GM03348 (cell line): ENCODE measurements around the gene CPNE8.

Experiments used
- DNase-seq: peaks from one replicate; pipeline ENCODE4 v3.0.0; 2012; ENCODE audit warnings: low spot score

CPNE8 gene

DNA sequence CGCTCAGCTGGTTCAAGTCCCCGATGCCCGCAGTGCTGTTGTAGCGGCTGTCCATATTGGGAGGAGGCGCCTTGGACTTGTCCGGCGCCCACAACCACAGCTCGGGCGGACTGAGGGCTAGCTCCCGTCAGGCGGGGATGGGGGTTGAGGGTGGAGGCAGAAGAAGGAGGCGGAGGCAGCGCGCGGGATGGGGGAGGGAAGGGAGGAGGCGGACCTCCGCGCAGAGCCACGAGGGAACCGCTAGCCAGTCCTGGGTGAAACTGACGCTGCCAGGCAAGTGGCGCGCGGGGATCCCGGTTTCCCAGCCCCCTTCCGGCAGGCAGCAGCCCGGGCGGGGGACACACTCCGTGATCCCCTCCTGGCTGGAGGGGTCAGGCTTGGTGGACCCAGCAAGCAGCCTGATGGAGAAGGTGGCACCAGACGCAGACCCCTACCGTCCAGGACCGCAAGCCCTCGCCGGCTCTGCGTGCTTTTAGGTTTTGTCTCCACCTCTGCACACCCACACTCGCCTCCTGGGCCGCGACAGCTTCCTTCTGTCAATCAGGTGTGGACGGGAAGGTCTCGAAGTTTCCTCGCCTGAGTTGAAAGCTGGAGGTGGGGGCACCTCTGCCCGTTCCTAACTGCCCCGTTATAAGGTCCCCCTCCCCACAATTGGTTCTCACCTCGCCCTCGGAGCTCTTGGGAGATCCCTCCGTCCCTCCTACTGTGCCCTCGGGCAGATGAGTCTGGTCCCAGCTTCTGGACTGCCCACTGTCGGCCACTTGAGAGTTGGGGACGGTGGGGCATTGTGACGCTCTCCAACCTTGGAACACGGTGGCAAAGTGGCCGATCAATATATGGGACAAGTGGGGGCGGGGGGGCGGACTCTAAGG is at the start of gene CPNE8:
CPNE8 (minus strand) TSS at position 112 of the 872 bp plus-strand sequence; CDS start at position 55, 57 bp downstream.
- DNase-seq: peak; percentile 41

GRCh38 chr12:38954238-38954873 is 49.0 kb upstream of the CPNE8 start:
- DNase-seq: no peak

DNA sequence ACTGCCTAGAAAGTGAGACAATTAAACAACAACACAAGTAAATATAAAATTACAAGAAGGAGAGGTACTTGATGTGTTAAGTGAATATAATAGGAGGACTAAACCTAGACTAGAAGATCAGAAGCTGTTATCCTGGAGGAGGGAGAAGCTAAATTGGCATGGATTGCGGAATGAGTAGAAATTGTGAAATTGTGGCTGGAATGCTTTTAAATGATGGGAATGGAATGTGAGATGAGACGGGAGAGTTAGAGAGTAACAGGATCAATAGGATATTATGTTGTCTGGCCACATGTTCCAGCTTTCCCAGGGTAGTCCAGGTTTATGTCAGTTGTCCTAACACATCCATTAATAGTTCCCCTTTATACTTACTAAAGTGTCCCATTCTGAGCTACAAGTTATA is 44.0 kb upstream of the CPNE8 start:
- no peak for DNase-seq

DNA sequence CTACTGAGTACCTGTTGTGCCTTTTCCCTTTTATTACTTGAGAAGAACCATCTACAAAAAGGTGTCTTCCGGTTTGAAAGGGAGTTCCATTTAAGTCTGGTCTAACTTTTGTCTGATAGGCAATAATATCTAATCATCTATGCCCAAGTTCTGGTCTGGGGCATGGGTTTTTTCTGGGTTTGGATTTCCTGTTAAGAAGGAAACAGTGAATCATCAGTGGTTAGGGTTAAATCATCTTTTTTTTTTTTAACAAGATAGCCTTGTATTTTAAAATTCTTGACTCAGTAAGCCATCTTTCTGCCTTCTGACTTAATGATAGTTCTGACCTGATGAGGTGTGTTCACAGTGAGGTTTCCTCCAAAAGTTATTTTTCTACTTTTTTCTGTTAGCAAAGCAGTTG is 29.3 kb upstream of the CPNE8 start:
- DNase-seq: no peak

- no peak for DNase-seq
Measured at GRCh38 chr12:38934078-38934584, 28.7 kb upstream of the CPNE8 start.

- no peak for DNase-seq
Measured at GRCh38 chr12:38932320-38932719, 26.9 kb upstream of the CPNE8 start.

DNA sequence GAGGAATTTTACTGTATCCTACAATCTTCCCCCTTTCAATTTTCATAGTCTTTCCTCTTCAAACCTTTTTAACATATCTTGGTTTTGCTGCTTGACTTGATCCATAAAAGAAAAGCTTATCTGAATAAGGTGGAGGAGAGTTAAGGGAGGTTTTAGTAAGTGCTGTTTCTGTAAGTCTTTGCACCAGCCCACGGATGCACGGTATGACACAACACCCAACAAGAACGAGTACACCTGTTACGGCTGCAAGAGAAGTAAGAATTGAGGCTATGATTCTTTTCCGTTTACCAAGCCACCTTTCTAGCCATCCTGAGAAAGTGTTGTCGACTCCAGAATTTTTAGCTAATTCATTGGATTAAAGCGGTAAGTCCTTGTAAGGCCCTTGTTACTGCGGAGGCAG is 26.1 kb upstream of the CPNE8 start:
- DNase-seq: no peak

- no peak for DNase-seq
Measured at GRCh38 chr12:38930990-38931389, 25.6 kb upstream of the CPNE8 start.

- DNase-seq: no peak
Measured at GRCh38 chr12:38926501-38926900, 21.1 kb upstream of the CPNE8 start.

GRCh38 chr12:38921025-38921677 is 15.8 kb upstream of the CPNE8 start:
- DNase-seq: no peak

GRCh38 chr12:38919191-38919590 is 13.8 kb upstream of the CPNE8 start:
- no peak for DNase-seq

DNA sequence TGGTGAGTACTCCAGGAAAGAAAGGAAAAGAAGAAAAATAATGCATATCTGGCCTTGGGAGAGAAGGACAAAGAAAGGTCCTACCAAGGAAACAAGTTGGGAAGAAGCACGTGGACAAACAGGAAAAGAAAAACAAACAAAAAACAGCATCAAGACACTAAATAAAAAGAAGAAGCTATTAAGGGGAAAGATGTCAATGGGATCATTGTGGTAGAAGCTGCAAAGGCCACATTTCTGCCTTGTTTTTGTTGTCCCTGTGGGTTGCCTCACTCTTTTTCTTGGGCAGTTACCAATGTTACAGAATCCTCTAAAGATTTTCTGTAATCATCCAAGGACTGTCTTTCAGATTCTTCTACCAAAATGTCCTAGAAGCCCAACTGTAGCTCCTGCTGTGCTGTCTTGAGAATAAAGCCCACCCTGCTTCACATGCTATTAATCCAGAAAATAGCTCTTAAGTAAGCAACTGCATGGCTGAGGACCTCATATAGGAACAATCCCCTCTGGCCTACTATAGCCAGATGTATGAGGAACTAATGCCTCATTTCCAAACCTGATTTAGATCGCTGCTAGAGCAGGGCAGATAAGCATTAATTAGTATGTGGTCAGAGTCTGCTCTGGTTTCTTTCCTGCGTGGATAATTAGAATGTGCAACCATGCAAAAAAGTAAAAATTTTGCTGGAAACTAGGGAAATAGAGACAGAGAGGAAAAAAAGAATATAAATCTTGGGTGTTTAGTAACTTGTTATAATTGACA is 10.2 kb upstream of the CPNE8 start:
- DNase-seq: no peak

DNA sequence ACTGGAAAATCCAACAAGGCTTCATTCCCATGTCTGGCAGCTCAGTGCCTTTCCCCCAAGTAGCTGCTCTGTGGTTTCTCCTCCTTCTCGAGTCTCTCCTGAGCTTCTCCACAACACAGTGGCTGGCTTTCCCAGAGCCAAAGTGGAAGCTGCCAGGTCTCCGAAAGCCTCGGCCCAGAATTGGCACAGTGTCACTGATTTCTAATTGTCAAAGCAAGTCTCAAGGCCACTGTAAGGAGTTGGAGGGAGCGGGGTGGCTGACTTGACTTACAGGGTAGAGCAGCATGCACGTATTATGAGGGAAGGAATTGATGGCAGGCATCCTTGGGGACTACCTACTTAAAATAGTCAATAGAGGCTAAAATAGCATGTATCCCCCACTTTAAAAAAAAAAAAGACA is 6.7 kb upstream of the CPNE8 start:
- DNase-seq: no peak

DNA sequence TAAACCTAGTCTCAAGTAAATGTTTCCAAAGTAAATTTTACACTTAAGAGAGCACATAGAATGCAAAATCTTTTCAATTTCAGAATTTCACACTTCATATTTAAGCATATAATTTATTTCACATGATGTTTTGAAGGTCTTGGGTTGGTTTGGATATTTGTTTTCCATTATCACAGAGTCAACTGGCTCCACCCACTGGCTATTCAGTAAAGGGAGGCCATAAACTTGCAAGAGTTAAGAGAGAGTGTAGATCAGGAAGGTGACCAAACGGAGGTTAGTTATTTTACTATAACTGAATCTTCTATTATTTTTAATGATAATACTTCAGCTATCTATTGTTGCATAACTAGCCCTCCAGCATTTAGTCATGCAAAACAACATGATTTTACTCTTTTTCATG is 6.2 kb upstream of the CPNE8 start:
- no peak for DNase-seq

- no peak for DNase-seq
Measured at GRCh38 chr12:38907201-38907923, 2.0 kb upstream of the CPNE8 start.

DNA sequence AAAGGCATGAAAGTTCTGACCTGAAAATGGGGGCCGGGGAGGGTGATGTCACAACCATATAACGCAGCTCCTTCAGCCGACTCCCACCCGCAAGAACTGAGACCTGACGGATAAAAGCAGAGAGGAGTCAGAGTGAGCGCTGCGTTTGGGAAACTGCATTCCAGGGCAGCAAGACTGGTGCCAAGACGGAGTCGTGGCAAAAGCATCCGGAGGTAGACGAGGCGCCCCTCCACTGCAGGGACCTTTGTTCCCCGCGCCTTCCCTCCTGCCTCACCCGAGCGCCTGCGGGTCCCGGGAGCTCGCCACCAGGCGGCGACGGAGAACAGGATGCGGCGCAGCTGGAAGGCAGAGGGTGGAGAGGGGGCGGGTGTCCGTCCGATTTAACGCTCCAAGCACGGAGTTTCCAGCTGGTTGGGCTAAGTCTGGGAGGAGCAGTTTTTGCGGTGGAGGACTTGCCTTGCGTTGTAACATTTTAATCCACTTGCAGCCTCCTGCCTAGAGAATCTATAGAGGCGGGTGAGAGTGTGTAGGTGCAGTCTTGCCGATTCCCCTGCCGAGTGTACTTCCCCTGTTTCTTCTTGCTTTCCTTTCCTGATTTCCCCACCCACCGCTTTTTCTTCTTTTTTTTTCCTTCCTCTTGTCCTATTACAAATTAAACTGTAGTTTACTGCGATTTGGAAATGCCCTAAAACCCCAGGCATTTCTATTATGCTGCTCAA is 1.2 kb upstream of the CPNE8 start:
- DNase-seq: peak; percentile 85

DNA sequence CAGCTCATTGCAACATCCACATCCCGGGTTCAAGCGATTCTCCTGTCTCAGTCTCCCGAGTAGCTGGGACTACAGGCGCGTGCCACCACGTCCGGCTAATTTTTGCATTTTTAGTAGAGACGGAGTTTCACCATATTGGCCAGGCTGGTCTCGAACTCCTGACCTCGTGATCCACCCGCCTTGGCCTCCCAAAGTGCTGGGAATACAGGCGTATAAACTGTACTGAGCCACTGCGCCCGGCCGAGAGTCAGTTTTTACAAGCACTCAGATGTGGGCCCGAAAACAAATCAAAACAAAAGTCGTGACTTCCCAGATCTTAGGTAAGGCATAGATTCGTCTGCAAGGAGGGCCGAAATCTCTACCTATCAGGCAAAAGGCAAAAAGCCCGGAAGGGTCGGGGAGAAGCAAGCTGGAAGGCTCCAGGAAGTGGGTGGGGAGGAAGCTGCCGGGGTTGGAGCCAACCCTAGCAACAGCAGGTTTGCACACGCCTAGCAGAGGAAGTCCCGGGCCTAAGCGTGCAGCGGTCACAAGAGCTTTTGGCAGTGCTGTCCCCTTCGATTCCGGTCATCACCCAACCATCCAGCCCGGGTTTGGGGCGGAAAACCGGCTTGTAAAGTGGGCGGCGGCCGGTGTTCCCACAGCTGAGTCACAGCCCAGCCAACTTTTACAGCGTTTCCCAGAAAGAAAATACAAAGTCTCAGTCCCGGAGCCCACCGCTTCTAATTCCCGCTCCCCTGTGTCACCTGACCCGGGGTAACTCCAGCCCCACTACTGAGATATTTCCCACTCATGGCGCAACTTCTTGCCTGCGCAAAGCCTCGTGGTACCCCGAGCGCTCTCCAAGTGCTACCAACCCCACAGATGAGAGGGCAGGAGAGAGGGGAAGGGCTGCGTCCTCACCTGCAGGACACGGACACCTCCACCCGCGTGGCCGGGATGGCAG is 583 bp downstream of the CPNE8 start:
- DNase-seq: peak; percentile 32

- DNase-seq: no peak
Measured at GRCh38 chr12:38903596-38903995, 1.8 kb downstream of the CPNE8 start.

- no peak for DNase-seq
Measured at GRCh38 chr12:38898001-38898684, 7.2 kb downstream of the CPNE8 start.
